GM04503 (cell line): ENCODE data around the gene TMEM205.
A peak's percentile ranks its signal among the peaks of the same experiment; 100 is the strongest.

ENCODE experiments used
- DNase-seq: peaks from one replicate; pipeline ENCODE4 v3.0.0-alpha.2; 2012; ENCODE audit warnings: low read depth

The TMEM205 gene

GRCh38 chr19:11299946-11300810, 45.9 kb downstream of the TMEM205 start:
- no peak for DNase-seq

GRCh38 chr19:11296264-11296663, 49.8 kb downstream of the TMEM205 start:
- no peak for DNase-seq

- no peak for DNase-seq
These were observed 50.3 kb downstream of the TMEM205 start, which contains the start of gene TSPAN16 for GRCh38 chr19:11295665-11296245. Gene TSPAN16, plus strand, starts transcription at chr19:11296160. Its CDS starts 138 bp downstream, at chr19:11296298.

- no peak for DNase-seq
These were observed 50.9 kb downstream of the TMEM205 start for GRCh38 chr19:11295180-11295579.

DNA sequence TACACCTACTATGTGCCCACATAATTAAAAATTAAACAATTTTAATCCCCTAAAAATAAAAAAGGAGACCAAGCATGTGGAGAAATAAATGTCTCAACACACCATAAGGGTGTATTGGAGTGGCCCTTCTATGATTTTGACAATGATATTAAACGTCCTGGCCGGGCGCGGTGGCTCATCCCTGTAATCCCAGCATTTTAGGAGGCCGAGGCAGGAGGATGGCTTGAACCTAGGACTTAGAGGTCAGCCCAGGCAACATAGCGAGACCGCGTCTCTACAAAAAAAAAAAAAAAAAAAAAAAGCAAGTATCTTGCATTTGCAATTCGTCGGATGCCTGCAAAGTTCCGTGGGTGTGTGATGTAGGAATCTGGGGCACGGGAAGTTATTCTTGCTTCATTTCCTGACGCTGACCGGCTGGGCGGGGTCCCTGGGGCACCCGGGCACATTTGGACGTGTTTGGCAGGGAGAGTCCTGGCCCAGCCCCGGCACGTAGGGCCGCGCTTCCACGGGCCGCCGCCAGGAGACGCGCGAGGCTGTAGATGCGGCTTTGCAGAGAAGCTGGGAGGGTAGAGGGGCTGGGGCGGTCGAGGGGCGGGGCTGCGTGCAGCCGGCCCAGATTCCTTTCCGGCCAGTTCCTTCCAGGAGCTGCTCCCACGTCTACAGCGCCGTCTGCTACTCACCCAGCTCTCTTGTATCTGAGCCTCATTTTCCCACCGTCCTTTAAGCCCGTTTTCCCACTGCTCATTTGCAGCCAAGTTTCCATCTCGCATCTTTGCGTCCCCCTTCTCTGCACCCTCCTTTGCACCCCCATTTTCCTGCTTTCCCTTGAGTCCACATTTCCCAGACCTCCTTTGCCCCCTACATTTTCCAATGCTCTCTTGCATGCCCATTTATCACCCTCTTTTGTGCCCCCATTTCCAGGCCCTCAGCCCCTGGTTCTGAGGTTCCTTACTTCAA, 52.4 kb downstream of the TMEM205 start:
- peak; percentile 73 for DNase-seq
